Cerebellar cortex (tissue), 1 donor: ENCODE measurements around the gene NOL3.
"Not testable (repeated sequence)": the region's sequence is repeated elsewhere in the genome, so short reads cannot be mapped to it uniquely, and the experiment has no call there.

Experiments used
- DNase-seq: peaks from one replicate; pipeline ENCODE4 v3.0.0-alpha.2; 2015; ENCODE audit warnings: low spot score

Gene NOL3

GRCh38 chr16:67170168-67170948, at the start of gene NOL3:
NOL3 (plus strand) TSS chr16:67170538.
- peak; percentile 70 for DNase-seq

- DNase-seq = not testable (repeated sequence)
Measured at GRCh38 chr16:67122799-67123198, 47.5 kb upstream of the NOL3 start.

- DNase-seq = no peak
Measured at GRCh38 chr16:67128417-67128816, 41.9 kb upstream of the NOL3 start.

GRCh38 chr16:67128887-67129286, 41.5 kb upstream of the NOL3 start:
- DNase-seq = no peak

GRCh38 chr16:67129422-67129821, 40.9 kb upstream of the NOL3 start:
- DNase-seq = no peak

- DNase-seq = no peak
Measured at GRCh38 chr16:67137605-67138004, 32.7 kb upstream of the NOL3 start.

- DNase-seq = no peak
Measured at GRCh38 chr16:67141391-67141790, 28.9 kb upstream of the NOL3 start.

- DNase-seq = no peak
Measured at GRCh38 chr16:67142342-67142741, 28.0 kb upstream of the NOL3 start.

GRCh38 chr16:67144943-67145342, 25.4 kb upstream of the NOL3 start:
- no peak for DNase-seq

- DNase-seq = no peak
Measured at GRCh38 chr16:67145746-67146145, 24.6 kb upstream of the NOL3 start.

- no peak for DNase-seq
Measured at GRCh38 chr16:67146523-67147357, 23.6 kb upstream of the NOL3 start.

GRCh38 chr16:67147437-67148140, 22.7 kb upstream of the NOL3 start:
- DNase-seq = no peak

- no peak for DNase-seq
Measured at GRCh38 chr16:67148221-67148620, 22.1 kb upstream of the NOL3 start.

GRCh38 chr16:67148656-67149275, 21.6 kb upstream of the NOL3 start:
- DNase-seq = no peak

- DNase-seq = no peak
Measured at GRCh38 chr16:67149276-67150046, 20.9 kb upstream of the NOL3 start.

- no peak for DNase-seq
Measured at GRCh38 chr16:67150047-67150832, 20.1 kb upstream of the NOL3 start.

- no peak for DNase-seq
Measured at GRCh38 chr16:67150833-67151396, 19.4 kb upstream of the NOL3 start, which contains the start of gene B3GNT9. B3GNT9 (minus strand) TSS chr16:67150998; CDS start chr16:67150485, 513 bp downstream.

GRCh38 chr16:67151431-67152097, 18.8 kb upstream of the NOL3 start:
- DNase-seq = no peak

- DNase-seq = no peak
Measured at GRCh38 chr16:67154578-67155294, 15.6 kb upstream of the NOL3 start.
